Vagina (tissue), 2 donors: Measurements from ENCODE around the gene OR5P2.

Experiments used
- CTCF ChIP-seq, 3 experiments: fragments of 450-650 bp in 2 of 3; fragments of 200-600 bp in 1 of 3; sonication (generic) in 1 of 3; IDR thresholded peaks; one replicate each; pipeline ENCODE4 v1.5.1; 2017 to 2019; ENCODE audit warnings: antibody characterized with exemption in 3 of 3, mild to moderate bottlenecking in 2 of 3, moderate library complexity in 2 of 3
- POLR2A ChIP-seq, 2 donors: fragments of 450-650 bp; IDR thresholded peaks; one replicate each; pipeline ENCODE4 v1.6.1; 2017; ENCODE audit warnings: antibody characterized with exemption in 2 of 2, mild to moderate bottlenecking in 2 of 2, moderate library complexity in 2 of 2

- no peak for TF ChIP-seq CTCF (IDR thresholded peaks at IDR 0.05)
- no peak for TF ChIP-seq POLR2A (IDR thresholded peaks at IDR 0.05)
Measured at GRCh38 chr11:7749456-7749855, 47.3 kb downstream of the OR5P2 start.
